CD14-positive monocyte (primary cell): Measurements from ENCODE around the gene SYNPO2. TPM values are rescaled to one million over a fixed set of nuclear protein-coding genes. Genes with fewer than 3 reads are reported as not detected.

Experiments used
- DNase-seq, 3 donors: peaks; one replicate each; pipeline ENCODE4 v3.0.0-alpha.2; 2011 to 2022
- H2AFZ ChIP-seq: 2 replicates; pipeline ENCODE4 v1.6.0; 2012; ENCODE audit warnings: mild to moderate bottlenecking, low read depth, low read length, inconsistent platforms; ENCODE audit not compliant: insufficient read depth, poor library complexity, severe bottlenecking
- H3K27ac ChIP-seq, 2 donors: 1 replicate in 1 of 2; 2 replicates in 1 of 2; pipeline ENCODE4 v1.5.1; 2012 to 2013; ENCODE audit warnings: low read length in 2 of 2, control low read depth in 1 of 2, inconsistent platforms in 1 of 2, low read depth in 1 of 2, mild to moderate bottlenecking in 1 of 2
- H3K27me3 ChIP-seq, 2 donors: one replicate each; pipeline versions ENCODE4 v1.6.0 to v1.6.1; 2011 to 2013; ENCODE audit warnings: low read length in 2 of 2; ENCODE audit not compliant: control insufficient read depth in 2 of 2, insufficient read depth in 2 of 2
- H3K36me3 ChIP-seq, 2 donors: replicated peaks in 1 of 2; 1 replicate in 1 of 2; 2 replicates in 1 of 2; pipeline versions ENCODE4 v1.5.1 to v1.6.1; 2012 to 2013; ENCODE audit warnings: low read length in 2 of 2, control low read depth in 1 of 2, inconsistent platforms in 1 of 2, mild to moderate bottlenecking in 1 of 2; ENCODE audit not compliant: insufficient read depth in 2 of 2, control insufficient read depth in 1 of 2
- H3K4me1 ChIP-seq, 2 donors: 1 replicate in 1 of 2; 2 replicates in 1 of 2; pipeline versions ENCODE4 v1.5.1 to v1.6.1; 2012 to 2013; ENCODE audit warnings: low read length in 2 of 2, control low read depth in 1 of 2, inconsistent platforms in 1 of 2, mild to moderate bottlenecking in 1 of 2, moderate library complexity in 1 of 2; ENCODE audit not compliant: insufficient read depth in 2 of 2, control insufficient read depth in 1 of 2
- H3K4me2 ChIP-seq: replicated peaks from 2 replicates; pipeline ENCODE3; 2012; ENCODE audit warnings: low read length, moderate library complexity, mild to moderate bottlenecking; ENCODE audit not compliant: poor library complexity, severe bottlenecking; ENCODE audit errors: extremely low read depth
- H3K4me3 ChIP-seq, 3 experiments: fragments of 200-600 bp in 1 of 3; sonication (generic) in 1 of 3; replicated peaks in 1 of 3; 1 replicate in 2 of 3; 2 replicates in 1 of 3; pipeline ENCODE4 v1.5.1; 2011 to 2013; ENCODE audit warnings: low read length in 3 of 3, mild to moderate bottlenecking in 3 of 3, control low read depth in 2 of 3, low read depth in 2 of 3, inconsistent platforms in 1 of 3, moderate library complexity in 1 of 3
- H3K79me2 ChIP-seq: 2 replicates; pipeline ENCODE4 v1.6.0; 2012; ENCODE audit warnings: mild to moderate bottlenecking, control low read depth, inconsistent platforms, low read length, moderate library complexity; ENCODE audit not compliant: insufficient read depth
- H3K9ac ChIP-seq: 2 replicates; pipeline ENCODE4 v1.6.0; 2017; ENCODE audit warnings: low read length, mild to moderate bottlenecking; ENCODE audit not compliant: insufficient read depth, poor library complexity, severe bottlenecking
- H3K9me3 ChIP-seq, 2 donors: replicated peaks in 1 of 2; 1 replicate in 1 of 2; 2 replicates in 1 of 2; pipeline versions ENCODE4 v1.5.1 to v1.6.1; 2012 to 2013; ENCODE audit warnings: low read length in 2 of 2, control low read depth in 1 of 2; ENCODE audit not compliant: control insufficient read depth in 1 of 2, insufficient read depth in 1 of 2
- H4K20me1 ChIP-seq: 2 replicates; pipeline ENCODE4 v1.6.0; 2012; ENCODE audit warnings: mild to moderate bottlenecking, low read length, control low read depth, moderate library complexity; ENCODE audit not compliant: insufficient read depth
- H3K27ac Mint-ChIP-seq, 7 donors: one replicate each; pipeline ENCODE4 v1.8.0; 2020; ENCODE audit warnings: mild to moderate bottlenecking in 7 of 7, mixed read lengths in 7 of 7, moderate library complexity in 6 of 7, inconsistent platforms in 2 of 7
- H3K27me3 Mint-ChIP-seq, 3 donors: one replicate each; pipeline ENCODE4 v1.8.0; 2021 to 2022; ENCODE audit warnings: low read depth in 3 of 3, mild to moderate bottlenecking in 3 of 3, mixed read lengths in 3 of 3, moderate library complexity in 3 of 3, inconsistent platforms in 1 of 3
- H3K36me3 Mint-ChIP-seq, 2 donors: one replicate each; pipeline ENCODE4 v1.8.0; 2020; ENCODE audit warnings: mixed read lengths in 2 of 2, inconsistent platforms in 1 of 2, mild to moderate bottlenecking in 1 of 2
- H3K4me1 Mint-ChIP-seq: one replicate; pipeline ENCODE4 v1.8.0; 2020; ENCODE audit warnings: mild to moderate bottlenecking, mixed read lengths
- H3K4me3 Mint-ChIP-seq, 2 donors: one replicate each; pipeline ENCODE4 v1.8.0; 2020; ENCODE audit warnings: mild to moderate bottlenecking in 2 of 2, mixed read lengths in 2 of 2, moderate library complexity in 1 of 2
- H3K9me3 Mint-ChIP-seq, 7 donors: one replicate each; pipeline ENCODE4 v1.8.0; 2020 to 2022; ENCODE audit warnings: mixed read lengths in 7 of 7, mild to moderate bottlenecking in 6 of 7, moderate library complexity in 6 of 7, inconsistent platforms in 2 of 7
- CTCF ChIP-seq: fragments of 200-600 bp; IDR thresholded peaks from one replicate; pipeline ENCODE4 v1.8.0; 2022; ENCODE audit warnings: antibody characterized with exemption, mild to moderate bottlenecking
- WGBS: methylation state at CpG from one replicate; pipeline ENCODE4 v1.1.5; 2013; ENCODE audit warnings: missing lambda C conversion rate; ENCODE audit not compliant: insufficient coverage; 5-methylcytosine and 5-hydroxymethylcytosine counted together
- intact Hi-C, 2 donors: fragments of 100-400 bp; cut with micrococcal nuclease; formaldehyde crosslinking; loops; one replicate each; pipeline versions ENCODE4 v1.15.0 to v1.15.1; 2023
- polyA plus RNA-seq, 3 donors: library from polyadenylated mRNA; depleted of rRNA in 1 of 3; unstranded in 2 of 3; stranded (reverse) in 1 of 3; fragments of 300-500 nt in 2 of 3; fragments of >200 nt in 1 of 3; fragmentation: Illumina TruSeq in 2 of 3; gene quantifications; 1 replicate in 2 of 3; 2 replicates in 1 of 3; pipeline ENCODE4 v1.2.3, GENCODE V29; 2012 to 2021

Gene SYNPO2
- polyA plus RNA-seq, 3 donors, result 0.04 TPM; not detected in 2

- no peaks in the 10 kb centered on the region for H3K9me3 ChIP-seq
- H3K4me2 ChIP-seq, result no peak overlapping the region
- H3K79me2 ChIP-seq, result no peaks in the 10 kb centered on the region
- H3K4me3 ChIP-seq, result no peak overlapping the region
- no peaks in the 10 kb centered on the region for H3K4me1 ChIP-seq
- H4K20me1 ChIP-seq, result no peaks in the 10 kb centered on the region
- H2AFZ ChIP-seq, result no peak overlapping the region
- H3K27me3 ChIP-seq, result no peaks in the 10 kb centered on the region
- H3K36me3 ChIP-seq, result no peaks in the 10 kb centered on the region
- no peak overlapping the region for H3K27ac Mint-ChIP-seq
- TF ChIP-seq CTCF, result no peak
- no peak overlapping the region for H3K27ac ChIP-seq
- intact Hi-C loops, result no loop called here
- H3K36me3 Mint-ChIP-seq, result no peaks in the 10 kb centered on the region
- no peak overlapping the region for H3K9ac ChIP-seq
- WGBS, result no CpG with 5 or more reads among the region's 2 CpGs
- H3K27me3 Mint-ChIP-seq, result peaks cover 5 to 8% (median 6%) of the 10 kb centered on the region in 3 donors
- no peak for DNase-seq
- H3K4me1 Mint-ChIP-seq, result peaks cover 3% of the 10 kb centered on the region
- peaks cover 0 to 1% (median 0%) of the 10 kb centered on the region in 7 donors for H3K9me3 Mint-ChIP-seq
- H3K4me3 Mint-ChIP-seq, result no peak overlapping the region
Measured at GRCh38 chr4:118917582-118917981, 28.9 kb downstream of the SYNPO2 start.

- Histone ChIP-seq H3K4me2 (no peak overlapping the region), H3K9ac (no peak overlapping the region), H3K36me3 (no peaks in the 10 kb centered on the region), H3K27me3 (no peaks in the 10 kb centered on the region), H3K4me1 (no peaks in the 10 kb centered on the region), H3K79me2 (no peaks in the 10 kb centered on the region), H3K9me3 (no peaks in the 10 kb centered on the region), H2AFZ (no peak overlapping the region), H3K4me3 (no peak overlapping the region), H4K20me1 (no peaks in the 10 kb centered on the region), H3K27ac (no peak overlapping the region)
- no CpG with 5 or more reads among the region's 3 CpGs for WGBS
- H3K27me3 Mint-ChIP-seq, result peaks cover 3 to 8% (median 5%) of the 10 kb centered on the region in 3 donors
- no peak overlapping the region for H3K27ac Mint-ChIP-seq
- no peak for DNase-seq
- no peak overlapping the region for H3K4me3 Mint-ChIP-seq
- H3K36me3 Mint-ChIP-seq, result no peaks in the 10 kb centered on the region
- H3K9me3 Mint-ChIP-seq, result peaks cover 0 to 1% (median 0%) of the 10 kb centered on the region in 7 donors
- no peak for TF ChIP-seq CTCF
- intact Hi-C loops, result no loop called here
- peaks cover 3% of the 10 kb centered on the region for H3K4me1 Mint-ChIP-seq
Measured at GRCh38 chr4:118918388-118918787, 29.7 kb downstream of the SYNPO2 start.
